HEK293 (cell line): ENCODE results near the gene MNT.

ENCODE experiments used
- CTCF ChIA-PET: fragments of 350-600 bp; formaldehyde crosslinking; extraction: SDS; loops from one replicate; lab custom pipeline; 2021; ENCODE audit warnings: antibody characterized with exemption; lab: Yijun Ruan, JAX
- POLR2A ChIA-PET: fragments of 300-600 bp; formaldehyde crosslinking; extraction: SDS; loops from one replicate; lab custom pipeline; 2020; ENCODE audit warnings: antibody characterized with exemption, inconsistent platforms; lab: Yijun Ruan, JAX
- H3K27ac ChIP-seq: fragments of 200-500 bp; sonication (Bioruptor generic); 2 replicates; pipeline ENCODE4 v1.5.1; 2014; ENCODE audit warnings: low read depth, low read length, control low read depth, inconsistent platforms; ENCODE audit errors: extremely low read depth
- H3K36me3 ChIP-seq, 2 experiments: fragments of 200-500 bp in 1 of 2; sonication (Bioruptor generic) in 1 of 2; 1 replicate in 1 of 2; 2 replicates in 1 of 2; pipeline ENCODE4 v1.5.1; 2014 to 2017; ENCODE audit warnings: inconsistent platforms in 2 of 2, low read length in 2 of 2; ENCODE audit not compliant: control insufficient read depth in 2 of 2, insufficient read depth in 1 of 2
- H3K4me1 ChIP-seq: fragments of 200-500 bp; sonication (Bioruptor generic); 2 replicates; pipeline ENCODE4 v1.5.1; 2014; ENCODE audit warnings: mild to moderate bottlenecking, low read length, inconsistent platforms; ENCODE audit not compliant: control insufficient read depth, insufficient read depth
- H3K4me3 ChIP-seq: 2 replicates; pipeline ENCODE4 v1.5.1; 2011; ENCODE audit warnings: low read depth, mild to moderate bottlenecking, control low read depth, low read length, moderate library complexity
- H3K9me3 ChIP-seq: fragments of 200-500 bp; sonication (Bioruptor generic); 2 replicates; pipeline ENCODE4 v1.5.1; 2014; ENCODE audit warnings: low read depth, low read length, inconsistent platforms; ENCODE audit not compliant: control insufficient read depth, insufficient read depth
- CTCF ChIP-seq: fragments of 450-650 bp; formaldehyde crosslinking; IDR thresholded peaks from 2 replicates; pipeline ENCODE4 v1.5.1; 2016; ENCODE audit warnings: missing biosample characterization, missing genetic modification characterization
- GLI4 ChIP-seq: fragments of 450-650 bp; formaldehyde crosslinking; IDR thresholded peaks from 2 replicates; pipeline ENCODE4 v1.5.1; 2016; ENCODE audit warnings: missing biosample characterization, missing genetic modification characterization
- GLIS1 ChIP-seq: fragments of 450-650 bp; formaldehyde crosslinking; IDR thresholded peaks from 2 replicates; pipeline ENCODE4 v1.5.1; 2016; ENCODE audit warnings: missing biosample characterization, missing genetic modification characterization
- IKZF3 ChIP-seq: fragments of 450-650 bp; IDR thresholded peaks from 2 replicates; pipeline ENCODE4 v1.5.0; 2018; ENCODE audit warnings: missing biosample characterization, mild to moderate bottlenecking, missing genetic modification characterization, moderate library complexity
- KLF17 ChIP-seq: fragments of 450-650 bp; formaldehyde crosslinking; IDR thresholded peaks from 2 replicates; pipeline ENCODE4 v1.5.1; 2016; ENCODE audit warnings: missing biosample characterization, missing genetic modification characterization
- MZF1 ChIP-seq: fragments of 450-650 bp; formaldehyde crosslinking; IDR thresholded peaks from 2 replicates; pipeline ENCODE4 v1.5.1; 2017; ENCODE audit warnings: missing biosample characterization, missing genetic modification characterization, borderline replicate concordance
- SP2 ChIP-seq: fragments of 450-650 bp; formaldehyde crosslinking; IDR thresholded peaks from 2 replicates; pipeline ENCODE4 v1.5.1; 2016; ENCODE audit warnings: missing biosample characterization, missing genetic modification characterization
- YY1 ChIP-seq: fragments of 450-650 bp; formaldehyde crosslinking; IDR thresholded peaks from 2 replicates; pipeline ENCODE4 v1.5.1; 2018; ENCODE audit warnings: missing biosample characterization, missing genetic modification characterization
- ZBTB1 ChIP-seq: fragments of 450-650 bp; formaldehyde crosslinking; IDR thresholded peaks from 2 replicates; pipeline ENCODE4 v1.5.1; 2016; ENCODE audit warnings: missing biosample characterization, missing genetic modification characterization
- ZNF112 ChIP-seq: fragments of 450-650 bp; formaldehyde crosslinking; IDR thresholded peaks from 2 replicates; pipeline ENCODE4 v1.5.0; 2017; ENCODE audit warnings: missing biosample characterization, missing genetic modification characterization
- ZNF114 ChIP-seq: fragments of 450-650 bp; formaldehyde crosslinking; IDR thresholded peaks from 2 replicates; pipeline ENCODE4 v1.5.0; 2017; ENCODE audit warnings: missing biosample characterization, missing genetic modification characterization
- ZNF146 ChIP-seq: fragments of 450-650 bp; formaldehyde crosslinking; IDR thresholded peaks from 2 replicates; pipeline ENCODE4 v1.5.1; 2016; ENCODE audit warnings: missing biosample characterization, missing genetic modification characterization
- ZNF169 ChIP-seq: fragments of 450-650 bp; formaldehyde crosslinking; IDR thresholded peaks from 2 replicates; pipeline ENCODE4 v1.5.1; 2016; ENCODE audit warnings: missing biosample characterization, missing genetic modification characterization
- ZNF23 ChIP-seq: fragments of 450-650 bp; formaldehyde crosslinking; IDR thresholded peaks from 2 replicates; pipeline ENCODE4 v1.5.1; 2016; ENCODE audit warnings: missing biosample characterization, missing genetic modification characterization, borderline replicate concordance
- ZNF24 ChIP-seq: fragments of 450-650 bp; formaldehyde crosslinking; IDR thresholded peaks from 2 replicates; pipeline ENCODE4 v1.5.1; 2016; ENCODE audit warnings: missing biosample characterization, missing genetic modification characterization
- ZNF311 ChIP-seq: fragments of 450-650 bp; formaldehyde crosslinking; IDR thresholded peaks from 2 replicates; pipeline ENCODE4 v1.5.1; 2017; ENCODE audit warnings: missing biosample characterization, missing genetic modification characterization, borderline replicate concordance
- ZNF324 ChIP-seq: fragments of 450-650 bp; formaldehyde crosslinking; IDR thresholded peaks from 2 replicates; pipeline ENCODE4 v1.5.1; 2016; ENCODE audit warnings: missing biosample characterization, missing genetic modification characterization
- ZNF416 ChIP-seq: fragments of 450-650 bp; formaldehyde crosslinking; IDR thresholded peaks from 2 replicates; pipeline ENCODE4 v1.5.1; 2016; ENCODE audit warnings: missing biosample characterization, missing genetic modification characterization
- ZNF501 ChIP-seq: fragments of 450-650 bp; formaldehyde crosslinking; IDR thresholded peaks from 2 replicates; pipeline ENCODE4 v1.5.1; 2016; ENCODE audit warnings: missing biosample characterization, missing genetic modification characterization
- ZNF529 ChIP-seq: fragments of 450-650 bp; formaldehyde crosslinking; IDR thresholded peaks from 2 replicates; pipeline ENCODE4 v1.5.1; 2017; ENCODE audit warnings: missing genetic modification characterization, missing biosample characterization; ENCODE audit not compliant: insufficient replicate concordance
- ZNF544 ChIP-seq: fragments of 450-650 bp; formaldehyde crosslinking; IDR thresholded peaks from 2 replicates; pipeline ENCODE4 v1.5.0; 2017; ENCODE audit warnings: missing biosample characterization, missing genetic modification characterization
- ZNF623 ChIP-seq: fragments of 450-650 bp; formaldehyde crosslinking; IDR thresholded peaks from 2 replicates; pipeline ENCODE4 v1.5.1; 2016; ENCODE audit warnings: missing biosample characterization, missing genetic modification characterization
- ZNF777 ChIP-seq: fragments of 450-650 bp; formaldehyde crosslinking; IDR thresholded peaks from 2 replicates; pipeline ENCODE4 v1.5.1; 2017; ENCODE audit warnings: missing biosample characterization, missing genetic modification characterization, borderline replicate concordance
- ZNF837 ChIP-seq: fragments of 450-650 bp; formaldehyde crosslinking; IDR thresholded peaks from 2 replicates; pipeline ENCODE4 v1.5.1; 2016; ENCODE audit warnings: missing biosample characterization, missing genetic modification characterization
- TF ChIP-seq, protein P1 (sequence below): sonication (generic); formaldehyde crosslinking; IDR thresholded peaks from 2 replicates; pipeline ENCODE4 v1.8.1; 2022; ENCODE audit warnings: mild to moderate bottlenecking, moderate library complexity, missing genetic modification reagents
- TF ChIP-seq, protein P2 (sequence below): fragments of 450-650 bp; formaldehyde crosslinking; IDR thresholded peaks from 2 replicates; pipeline ENCODE4 v1.5.1; 2017; ENCODE audit warnings: missing biosample characterization, missing genetic modification characterization

Gene MNT

GRCh38 chr17:2362881-2363280 is 38.0 kb downstream of the MNT start:
- Histone ChIP-seq H3K9me3 (no peaks in the 10 kb centered on the region), H3K27ac (no peak overlapping the region), H3K4me3 (no peak overlapping the region), H3K36me3 (peaks cover 0 to 48% of the 10 kb centered on the region in 2 experiments; a peak in 1 of 3 replicates), H3K4me1 (peaks cover 9% of the 10 kb centered on the region)
- POLR2A ChIA-PET: no interaction called here
- CTCF ChIA-PET: interaction anchor here (1.5 to 2.2 kb wide), 2 partner anchors 10 to 20 kb away, joined by 4 to 12 read pairs; no protein-coding TSS in a partner anchor
- TF ChIP-seq ZNF146: no peak
- TF ChIP-seq ZNF777 (tag by site-specific recombination): no peak
- no peak for TF ChIP-seq GLI4 (tag by site-specific recombination)
- no peak for TF ChIP-seq ZNF544 (tag by site-specific recombination)
- no peak for TF ChIP-seq ZBTB1 (tag by site-specific recombination)
- TF ChIP-seq MZF1 (tag by site-specific recombination): no peak

GRCh38 chr17:2362416-2362815 is 38.4 kb downstream of the MNT start:
- peaks cover 0 to 48% of the 10 kb centered on the region in 2 experiments; a peak in 1 of 3 replicates for H3K36me3 ChIP-seq
- peaks cover 9% of the 10 kb centered on the region for H3K4me1 ChIP-seq
- H3K9me3 ChIP-seq: no peaks in the 10 kb centered on the region
- ChIA-PET POLR2A (no interaction called here), CTCF (interaction anchor here (2.2 kb wide), 1 partner anchor 9 kb away, joined by 12 read pairs; no protein-coding TSS in a partner anchor)
- no peak overlapping the region for H3K27ac ChIP-seq
- TF ChIP-seq, protein P1, sequence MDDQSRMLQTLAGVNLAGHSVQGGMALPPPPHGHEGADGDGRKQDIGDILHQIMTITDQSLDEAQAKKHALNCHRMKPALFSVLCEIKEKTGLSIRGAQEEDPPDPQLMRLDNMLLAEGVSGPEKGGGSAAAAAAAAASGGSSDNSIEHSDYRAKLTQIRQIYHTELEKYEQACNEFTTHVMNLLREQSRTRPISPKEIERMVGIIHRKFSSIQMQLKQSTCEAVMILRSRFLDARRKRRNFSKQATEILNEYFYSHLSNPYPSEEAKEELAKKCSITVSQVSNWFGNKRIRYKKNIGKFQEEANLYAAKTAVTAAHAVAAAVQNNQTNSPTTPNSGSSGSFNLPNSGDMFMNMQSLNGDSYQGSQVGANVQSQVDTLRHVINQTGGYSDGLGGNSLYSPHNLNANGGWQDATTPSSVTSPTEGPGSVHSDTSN: no peak
- no peak for TF ChIP-seq ZNF112 (tag by site-specific recombination)
- no peak for TF ChIP-seq GLIS1
- no peak for TF ChIP-seq ZNF324 (tag by site-specific recombination)
- no peak for TF ChIP-seq ZNF501 (tag by site-specific recombination)
- TF ChIP-seq ZNF544 (tag by site-specific recombination): no peak
- no peak for TF ChIP-seq SP2 (tag by site-specific recombination)
- TF ChIP-seq ZNF529 (tag by site-specific recombination): no peak
- TF ChIP-seq KLF17: no peak
- TF ChIP-seq, protein P2, sequence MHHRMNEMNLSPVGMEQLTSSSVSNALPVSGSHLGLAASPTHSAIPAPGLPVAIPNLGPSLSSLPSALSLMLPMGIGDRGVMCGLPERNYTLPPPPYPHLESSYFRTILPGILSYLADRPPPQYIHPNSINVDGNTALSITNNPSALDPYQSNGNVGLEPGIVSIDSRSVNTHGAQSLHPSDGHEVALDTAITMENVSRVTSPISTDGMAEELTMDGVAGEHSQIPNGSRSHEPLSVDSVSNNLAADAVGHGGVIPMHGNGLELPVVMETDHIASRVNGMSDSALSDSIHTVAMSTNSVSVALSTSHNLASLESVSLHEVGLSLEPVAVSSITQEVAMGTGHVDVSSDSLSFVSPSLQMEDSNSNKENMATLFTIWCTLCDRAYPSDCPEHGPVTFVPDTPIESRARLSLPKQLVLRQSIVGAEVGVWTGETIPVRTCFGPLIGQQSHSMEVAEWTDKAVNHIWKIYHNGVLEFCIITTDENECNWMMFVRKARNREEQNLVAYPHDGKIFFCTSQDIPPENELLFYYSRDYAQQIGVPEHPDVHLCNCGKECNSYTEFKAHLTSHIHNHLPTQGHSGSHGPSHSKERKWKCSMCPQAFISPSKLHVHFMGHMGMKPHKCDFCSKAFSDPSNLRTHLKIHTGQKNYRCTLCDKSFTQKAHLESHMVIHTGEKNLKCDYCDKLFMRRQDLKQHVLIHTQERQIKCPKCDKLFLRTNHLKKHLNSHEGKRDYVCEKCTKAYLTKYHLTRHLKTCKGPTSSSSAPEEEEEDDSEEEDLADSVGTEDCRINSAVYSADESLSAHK (tag by site-specific recombination): no peak
- TF ChIP-seq ZNF311 (tag by site-specific recombination): no peak
- TF ChIP-seq IKZF3 (tag by site-specific recombination): no peak
- no peak for TF ChIP-seq ZNF623 (tag by site-specific recombination)
- H3K4me3 ChIP-seq: no peak overlapping the region

- Histone ChIP-seq H3K27ac (no peak overlapping the region), H3K9me3 (no peaks in the 10 kb centered on the region), H3K36me3 (peaks cover 0 to 48% of the 10 kb centered on the region in 2 experiments; a peak in 1 of 3 replicates), H3K4me3 (no peak overlapping the region), H3K4me1 (peaks cover 9% of the 10 kb centered on the region)
- ChIA-PET CTCF (interaction anchor here (1.6 to 2.2 kb wide), 2 partner anchors 9 kb away, joined by 8 to 12 read pairs; no protein-coding TSS in a partner anchor), POLR2A (interaction anchor here (1.8 kb wide), 1 partner anchor 26 kb away, joined by 8 read pairs; the partner anchor contains the start of gene TSR1)
- TF ChIP-seq ZNF169 (tag by site-specific recombination) (no peak), ZNF837 (tag by site-specific recombination) (no peak), ZNF416 (no peak), ZNF114 (tag by site-specific recombination) (no peak), ZNF23 (no peak), YY1 (tag by site-specific recombination) (no peak), ZNF24 (tag by site-specific recombination) (no peak), CTCF (tag by site-specific recombination) (no peak)
These were observed 38.8 kb downstream of the MNT start for GRCh38 chr17:2362016-2362415.
